ENCODE results near the gene ADCK1.

The ADCK1 gene

DNA sequence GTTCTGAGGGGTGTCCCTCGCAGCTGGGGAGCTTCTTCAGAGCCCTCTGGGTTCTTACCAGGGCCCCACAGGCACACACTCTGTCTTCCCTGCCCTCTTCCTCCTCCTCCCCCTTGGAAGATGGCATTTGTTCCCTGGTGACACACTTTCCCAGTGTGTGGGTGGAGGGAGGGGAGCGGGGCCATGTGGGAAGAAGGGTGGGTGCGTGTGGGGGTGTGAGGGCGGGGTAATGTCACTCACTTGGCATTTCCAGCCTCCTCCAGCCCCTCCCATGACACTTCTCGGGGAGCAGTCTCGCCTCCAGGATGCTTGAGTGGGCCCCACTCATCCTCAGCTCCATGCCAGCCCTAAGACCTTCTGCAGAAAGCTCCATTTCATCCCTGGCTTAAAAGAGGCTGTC is 61.3 kb downstream of the ADCK1 start:
- Mint-ChIP-seq H3K27me3 (no peaks in the 10 kb centered on the region), H3K36me3 (ENCODE audit: insufficient read depth) (peaks cover 5% of the 10 kb centered on the region), H3K4me3 (no peak overlapping the region), H3K9me3 (no peaks in the 10 kb centered on the region), H3K4me1 (ENCODE audit: low read depth in 2 of 2) (no peaks in the 10 kb centered on the region), H3K27ac (no peak overlapping the region)
- no peak for ATAC-seq (replicated peaks)
- DNase-seq, result no peak

GRCh38 chr14:77862154-77862786 is 62.4 kb downstream of the ADCK1 start:
- H3K4me3 Mint-ChIP-seq, result no peak overlapping the region
- peak; percentile 58 for ATAC-seq (replicated peaks)
- no peak overlapping the region for H3K27ac Mint-ChIP-seq
- no peaks in the 10 kb centered on the region for H3K9me3 Mint-ChIP-seq
- H3K27me3 Mint-ChIP-seq, result no peaks in the 10 kb centered on the region
- no peaks in the 10 kb centered on the region for H3K4me1 Mint-ChIP-seq (ENCODE audit: low read depth in 2 of 2)
- DNase-seq, result peak; percentile 67 to 74 (median 69)
- peaks cover 5% of the 10 kb centered on the region for H3K36me3 Mint-ChIP-seq (ENCODE audit: insufficient read depth)

DNA sequence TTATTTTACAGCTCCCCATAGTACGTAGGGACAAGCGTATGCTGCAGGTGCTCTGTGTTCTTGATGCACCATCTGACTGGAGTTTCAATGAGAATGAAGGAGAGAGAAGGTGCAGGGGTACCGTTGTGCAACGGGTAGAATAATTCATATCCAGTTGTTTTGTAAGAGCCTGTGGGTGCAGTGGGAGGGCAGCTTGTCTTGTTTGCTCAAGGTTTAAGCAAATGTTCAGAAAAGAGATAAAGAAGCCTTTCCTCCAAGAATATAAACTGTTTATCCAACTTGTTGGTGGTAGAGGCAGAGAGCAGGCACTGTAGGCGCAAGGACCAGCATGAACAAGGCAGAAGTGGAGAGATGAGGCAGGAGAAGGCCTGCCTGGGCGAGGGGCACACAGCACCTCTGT is 64.2 kb downstream of the ADCK1 start:
- peaks cover 8% of the 10 kb centered on the region for H3K36me3 Mint-ChIP-seq (ENCODE audit: insufficient read depth)
- no peak overlapping the region for H3K4me3 Mint-ChIP-seq
- ATAC-seq (replicated peaks), result no peak
- H3K9me3 Mint-ChIP-seq, result no peaks in the 10 kb centered on the region
- no peaks in the 10 kb centered on the region for H3K4me1 Mint-ChIP-seq (ENCODE audit: low read depth in 2 of 2)
- H3K27me3 Mint-ChIP-seq, result no peaks in the 10 kb centered on the region
- no peak for DNase-seq
- no peak overlapping the region for H3K27ac Mint-ChIP-seq

DNA sequence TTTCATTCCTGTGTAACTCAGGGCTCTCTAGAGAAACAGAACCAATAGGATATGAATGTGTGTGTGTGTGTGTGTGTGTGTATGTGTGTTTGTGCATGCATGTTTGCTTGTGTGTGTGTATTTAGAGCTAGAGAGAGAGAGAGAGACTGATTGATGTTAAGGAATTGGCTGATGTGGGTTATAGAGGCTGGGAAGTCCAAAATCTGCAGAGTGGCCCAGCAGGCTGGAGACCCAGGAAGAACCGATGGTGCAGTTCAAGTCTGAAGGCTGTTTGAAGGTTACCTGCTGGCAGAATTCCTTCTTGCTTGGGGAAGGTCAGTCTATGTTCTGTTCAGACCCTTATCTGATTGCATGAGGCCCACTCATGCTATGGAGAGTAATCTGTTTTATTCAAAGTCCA is 64.7 kb downstream of the ADCK1 start:
- no peak overlapping the region for H3K27ac Mint-ChIP-seq
- ATAC-seq (replicated peaks) (no peak), DNase-seq (no peak)
- H3K27me3 Mint-ChIP-seq, result no peaks in the 10 kb centered on the region
- no peaks in the 10 kb centered on the region for H3K9me3 Mint-ChIP-seq
- peaks cover 8% of the 10 kb centered on the region for H3K36me3 Mint-ChIP-seq (ENCODE audit: insufficient read depth)
- no peak overlapping the region for H3K4me3 Mint-ChIP-seq
- no peaks in the 10 kb centered on the region for H3K4me1 Mint-ChIP-seq (ENCODE audit: low read depth in 2 of 2)

GRCh38 chr14:77865455-77865854 is 65.5 kb downstream of the ADCK1 start:
- Mint-ChIP-seq H3K9me3 (no peaks in the 10 kb centered on the region), H3K4me1 (ENCODE audit: low read depth in 2 of 2) (no peaks in the 10 kb centered on the region), H3K27me3 (no peaks in the 10 kb centered on the region), H3K36me3 (ENCODE audit: insufficient read depth) (peaks cover 6% of the 10 kb centered on the region), H3K4me3 (no peak overlapping the region), H3K27ac (no peak overlapping the region)
- no peak for DNase-seq
- no peak for ATAC-seq (replicated peaks)

DNA sequence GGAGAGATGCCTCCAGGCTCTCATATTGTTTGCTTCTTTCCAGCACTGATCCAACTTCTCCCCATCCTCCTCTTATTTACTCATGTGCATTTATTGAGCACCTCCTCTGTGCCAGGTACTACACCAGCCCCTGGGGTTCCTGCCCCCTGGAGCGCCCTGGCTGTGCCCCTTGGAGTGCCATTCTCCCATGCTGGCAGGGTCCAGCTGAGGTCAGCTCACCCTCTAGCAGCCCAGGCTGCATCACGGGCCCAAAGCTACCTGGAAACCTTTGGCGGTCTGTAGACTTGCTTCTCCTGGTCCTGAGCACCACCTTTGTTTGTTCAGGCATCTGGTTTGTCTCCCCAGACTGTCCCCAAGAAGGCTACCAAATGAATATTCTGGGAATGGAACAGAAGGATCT is 67.0 kb downstream of the ADCK1 start:
- ATAC-seq (replicated peaks) (no peak), DNase-seq (no peak)
- Mint-ChIP-seq H3K9me3 (no peaks in the 10 kb centered on the region), H3K36me3 (ENCODE audit: insufficient read depth) (peaks cover 6% of the 10 kb centered on the region), H3K4me1 (ENCODE audit: low read depth in 2 of 2) (no peaks in the 10 kb centered on the region), H3K27me3 (no peaks in the 10 kb centered on the region), H3K27ac (no peak overlapping the region), H3K4me3 (no peak overlapping the region)

DNA sequence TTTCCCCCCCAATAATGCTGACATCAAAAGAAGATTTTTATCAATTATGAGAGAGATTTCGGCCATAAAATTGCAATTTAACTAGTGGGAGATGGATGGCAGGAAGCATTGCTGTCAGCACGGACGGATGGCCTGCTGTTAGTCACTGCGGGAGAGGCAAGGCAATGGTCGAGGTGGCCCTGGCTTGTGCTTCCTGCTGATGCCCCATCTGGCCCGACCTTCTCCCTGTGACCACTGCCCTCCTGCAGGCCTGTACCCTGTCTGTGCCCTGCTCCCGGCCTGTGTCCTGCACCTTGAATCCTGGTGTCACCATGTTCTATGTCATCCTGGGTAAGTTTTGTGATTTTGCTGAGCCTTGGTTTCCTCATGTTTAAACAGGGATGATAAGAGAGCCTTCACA is 67.6 kb downstream of the ADCK1 start:
- no peak overlapping the region for H3K4me3 Mint-ChIP-seq
- no peaks in the 10 kb centered on the region for H3K4me1 Mint-ChIP-seq (ENCODE audit: low read depth in 2 of 2)
- no peaks in the 10 kb centered on the region for H3K9me3 Mint-ChIP-seq
- DNase-seq (no peak), ATAC-seq (replicated peaks) (no peak)
- H3K27ac Mint-ChIP-seq, result no peak overlapping the region
- no peaks in the 10 kb centered on the region for H3K27me3 Mint-ChIP-seq
- H3K36me3 Mint-ChIP-seq (ENCODE audit: insufficient read depth), result peaks cover 6% of the 10 kb centered on the region

- ATAC-seq (replicated peaks) (no peak), DNase-seq (no peak)
- no peak overlapping the region for H3K27ac Mint-ChIP-seq
- no peak overlapping the region for H3K4me3 Mint-ChIP-seq
- H3K9me3 Mint-ChIP-seq, result no peaks in the 10 kb centered on the region
- H3K36me3 Mint-ChIP-seq (ENCODE audit: insufficient read depth), result peaks cover 6% of the 10 kb centered on the region
- H3K4me1 Mint-ChIP-seq (ENCODE audit: low read depth in 2 of 2), result no peaks in the 10 kb centered on the region
- H3K27me3 Mint-ChIP-seq, result no peaks in the 10 kb centered on the region
Observed at GRCh38 chr14:77868552-77869285, 68.8 kb downstream of the ADCK1 start.

DNA sequence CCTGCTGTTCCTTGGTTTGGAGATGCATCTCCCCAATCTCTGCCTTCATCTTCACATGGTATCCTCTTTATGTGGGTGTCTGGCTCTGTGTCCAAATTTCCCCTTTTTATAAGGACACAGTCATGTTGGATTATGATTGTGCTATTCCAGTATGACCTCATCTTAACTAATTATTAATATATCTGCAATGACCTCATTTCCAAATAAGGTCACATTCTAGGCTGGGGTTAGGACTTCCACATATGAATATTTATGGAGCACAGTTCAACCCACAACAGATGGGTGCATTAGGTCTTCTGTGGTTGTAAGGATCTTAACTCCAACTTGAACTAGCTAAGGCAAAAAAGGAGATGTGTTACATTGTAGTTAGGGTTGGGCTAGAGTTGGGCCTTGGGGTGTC is 69.4 kb downstream of the ADCK1 start:
- no peaks in the 10 kb centered on the region for H3K4me1 Mint-ChIP-seq (ENCODE audit: low read depth in 2 of 2)
- peaks cover 6% of the 10 kb centered on the region for H3K36me3 Mint-ChIP-seq (ENCODE audit: insufficient read depth)
- no peaks in the 10 kb centered on the region for H3K27me3 Mint-ChIP-seq
- DNase-seq (no peak), ATAC-seq (replicated peaks) (no peak)
- no peak overlapping the region for H3K4me3 Mint-ChIP-seq
- no peak overlapping the region for H3K27ac Mint-ChIP-seq
- H3K9me3 Mint-ChIP-seq, result no peaks in the 10 kb centered on the region

GRCh38 chr14:77870646-77871045 is 70.7 kb downstream of the ADCK1 start:
- no peak for ATAC-seq (replicated peaks)
- no peak overlapping the region for H3K27ac Mint-ChIP-seq
- no peaks in the 10 kb centered on the region for H3K27me3 Mint-ChIP-seq
- peaks cover 0 to 3% of the 10 kb centered on the region in 2 donors for H3K4me1 Mint-ChIP-seq (ENCODE audit: low read depth in 2 of 2)
- peaks cover 3% of the 10 kb centered on the region for H3K36me3 Mint-ChIP-seq (ENCODE audit: insufficient read depth)
- DNase-seq, result no peak
- no peak overlapping the region for H3K4me3 Mint-ChIP-seq
- no peaks in the 10 kb centered on the region for H3K9me3 Mint-ChIP-seq

DNA sequence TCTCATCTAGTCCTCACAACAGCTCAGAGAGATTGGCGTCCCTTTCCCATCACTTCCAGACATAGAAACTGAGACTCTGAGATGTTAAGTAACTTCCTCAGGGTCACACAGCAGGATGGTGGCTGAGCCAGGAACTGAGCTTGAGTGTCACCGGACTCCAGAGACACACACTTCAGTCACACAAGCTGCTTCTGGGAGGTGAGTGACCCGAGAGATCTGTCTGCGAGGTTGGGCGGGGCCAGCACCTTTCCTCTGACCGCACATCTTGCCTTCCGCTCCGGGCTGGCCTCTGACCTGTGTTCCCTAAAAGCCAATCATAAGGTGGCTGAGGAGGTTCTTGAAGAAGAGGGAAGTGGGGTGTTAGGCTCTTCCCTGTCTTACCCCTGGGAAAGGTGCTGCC is 72.2 kb downstream of the ADCK1 start:
- no peaks in the 10 kb centered on the region for H3K27me3 Mint-ChIP-seq
- ATAC-seq (replicated peaks), result no peak
- no peaks in the 10 kb centered on the region for H3K9me3 Mint-ChIP-seq
- peaks cover 3% of the 10 kb centered on the region for H3K36me3 Mint-ChIP-seq (ENCODE audit: insufficient read depth)
- no peak overlapping the region for H3K4me3 Mint-ChIP-seq
- H3K4me1 Mint-ChIP-seq (ENCODE audit: low read depth in 2 of 2), result peaks cover 0 to 3% of the 10 kb centered on the region in 2 donors
- no peak for DNase-seq
- H3K27ac Mint-ChIP-seq, result no peak overlapping the region

DNA sequence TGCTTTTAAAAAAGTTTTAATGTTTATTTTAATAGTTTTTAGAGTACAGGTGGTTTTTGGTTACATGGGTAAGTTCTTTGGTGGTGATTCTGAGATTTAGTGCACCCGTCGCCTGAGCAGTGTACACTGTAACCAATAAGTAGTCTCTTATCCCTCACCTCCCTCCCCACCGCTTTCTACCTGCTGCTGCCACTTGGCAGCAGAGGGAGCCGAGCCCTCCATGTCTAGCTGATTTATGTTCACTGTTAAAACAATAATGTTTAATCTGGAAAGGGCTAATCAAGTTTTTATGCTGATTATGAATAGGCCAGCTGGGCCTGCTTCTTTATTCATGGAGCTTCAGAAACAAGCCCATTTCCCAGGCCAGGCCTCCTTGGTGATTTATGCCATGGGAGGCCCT is 73.1 kb downstream of the ADCK1 start:
- Mint-ChIP-seq H3K27me3 (no peaks in the 10 kb centered on the region), H3K9me3 (no peaks in the 10 kb centered on the region), H3K4me3 (no peak overlapping the region), H3K27ac (no peak overlapping the region), H3K36me3 (ENCODE audit: insufficient read depth) (peaks cover 3% of the 10 kb centered on the region), H3K4me1 (ENCODE audit: low read depth in 2 of 2) (peaks cover 0 to 3% of the 10 kb centered on the region in 2 donors)
- no peak for DNase-seq
- no peak for ATAC-seq (replicated peaks)

GRCh38 chr14:77878783-77879182 is 78.9 kb downstream of the ADCK1 start:
- H3K36me3 Mint-ChIP-seq (ENCODE audit: insufficient read depth), result no peaks in the 10 kb centered on the region
- H3K4me3 Mint-ChIP-seq, result no peak overlapping the region
- no peaks in the 10 kb centered on the region for H3K9me3 Mint-ChIP-seq
- no peaks in the 10 kb centered on the region for H3K27me3 Mint-ChIP-seq
- H3K4me1 Mint-ChIP-seq (ENCODE audit: low read depth in 2 of 2), result peaks cover 0 to 3% of the 10 kb centered on the region in 2 donors
- DNase-seq (no peak), ATAC-seq (replicated peaks) (no peak)
- no peak overlapping the region for H3K27ac Mint-ChIP-seq

- Mint-ChIP-seq H3K4me1 (ENCODE audit: low read depth in 2 of 2) (no peaks in the 10 kb centered on the region), H3K9me3 (no peaks in the 10 kb centered on the region), H3K36me3 (ENCODE audit: insufficient read depth) (no peaks in the 10 kb centered on the region), H3K27ac (no peak overlapping the region), H3K4me3 (no peak overlapping the region), H3K27me3 (no peaks in the 10 kb centered on the region)
- ATAC-seq (replicated peaks), result no peak
- no peak for DNase-seq
Observed at GRCh38 chr14:77880056-77880455, 80.1 kb downstream of the ADCK1 start.

Data from effector memory CD8-positive, alpha-beta T cell (primary cell).